ENCODE results near the gene PLEKHA7.

PLEKHA7 gene

DNA sequence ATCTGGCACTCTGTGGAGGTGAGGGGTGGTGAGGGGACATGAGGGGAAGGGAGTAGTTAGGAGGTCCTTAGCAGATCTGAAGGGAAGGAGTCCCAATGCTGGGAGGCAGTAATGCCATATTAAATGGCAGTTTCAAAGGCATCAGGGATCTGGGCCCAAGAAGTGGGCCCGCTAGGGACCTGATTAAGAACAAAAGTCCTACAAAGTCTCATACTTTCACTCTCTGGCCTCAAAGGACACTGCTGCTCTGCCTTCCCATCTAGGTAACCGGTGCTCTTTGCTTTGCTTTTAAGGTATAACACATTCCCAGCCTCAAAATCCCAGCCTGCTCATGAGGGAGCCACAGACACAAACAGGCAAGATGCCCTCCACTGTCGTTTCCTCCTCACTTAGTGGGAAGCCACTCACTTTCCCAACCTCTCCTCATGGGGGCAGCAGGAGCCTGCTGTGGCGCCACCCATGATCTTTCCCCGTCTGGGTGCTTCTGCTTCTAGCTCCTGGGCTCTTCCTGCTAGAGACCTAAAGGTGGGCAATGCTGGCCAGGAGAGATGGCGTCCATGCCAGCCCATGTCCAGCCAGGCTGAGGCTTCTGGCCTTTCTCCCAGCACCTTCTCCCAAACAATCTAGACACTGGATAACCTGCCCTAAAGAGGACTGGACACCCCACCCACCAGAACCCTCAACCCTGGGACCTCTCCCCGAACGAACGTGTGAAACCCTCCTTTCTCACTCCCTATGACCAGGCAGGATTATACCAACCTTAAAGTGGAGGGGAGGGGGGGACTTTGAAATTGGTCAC, 68.3 kb downstream of the PLEKHA7 start:
- TF ChIP-seq ZFX (IDR thresholded peaks at IDR 0.05) (no peak), CTCF (conservative IDR thresholded peaks at IDR 0.05) (peak; percentile 90)
- H3K27ac ChIP-seq = no peak overlapping the region

- TF ChIP-seq CTCF (conservative IDR thresholded peaks at IDR 0.05) = no peak
- no peak for TF ChIP-seq ZFX (IDR thresholded peaks at IDR 0.05)
Observed at GRCh38 chr11:16942911-16943310, 71.3 kb downstream of the PLEKHA7 start.

DNA sequence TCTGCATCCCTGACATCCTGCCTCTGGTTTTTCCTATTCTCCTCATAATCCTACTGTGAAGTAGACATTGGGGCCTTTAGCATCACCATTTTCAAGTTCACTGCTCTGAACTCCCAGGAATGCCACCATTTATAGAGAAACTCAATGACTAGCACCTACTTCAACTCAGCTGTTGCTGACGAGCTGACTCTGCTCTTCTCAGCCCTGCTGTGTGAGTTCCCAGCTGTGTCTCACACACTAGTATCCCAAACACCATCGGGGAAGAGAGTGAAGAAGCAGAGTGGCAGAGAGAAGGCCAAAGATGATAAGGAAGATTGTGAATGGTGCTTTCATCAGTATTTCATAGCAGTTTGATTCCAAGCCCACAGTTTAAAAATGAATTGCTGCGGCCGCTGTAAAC, 71.9 kb downstream of the PLEKHA7 start:
- no peak overlapping the region for H3K27ac ChIP-seq
- TF ChIP-seq CTCF (conservative IDR thresholded peaks at IDR 0.05) (no peak), ZFX (IDR thresholded peaks at IDR 0.05) (no peak)

More at GRCh38 chr11:16942911-16943310, 71.3 kb downstream of the PLEKHA7 start:
- no peak overlapping the region for H3K27ac ChIP-seq

- H3K27ac ChIP-seq = no peak overlapping the region
- TF ChIP-seq CTCF (conservative IDR thresholded peaks at IDR 0.05) (no peak), ZFX (IDR thresholded peaks at IDR 0.05) (no peak)
Observed at GRCh38 chr11:16941935-16942334, 72.3 kb downstream of the PLEKHA7 start.

- TF ChIP-seq ZFX (IDR thresholded peaks at IDR 0.05) = no peak
- no peak for TF ChIP-seq CTCF (conservative IDR thresholded peaks at IDR 0.05)
- no peak overlapping the region for H3K27ac ChIP-seq
Observed at GRCh38 chr11:16938061-16938460, 76.2 kb downstream of the PLEKHA7 start.

DNA sequence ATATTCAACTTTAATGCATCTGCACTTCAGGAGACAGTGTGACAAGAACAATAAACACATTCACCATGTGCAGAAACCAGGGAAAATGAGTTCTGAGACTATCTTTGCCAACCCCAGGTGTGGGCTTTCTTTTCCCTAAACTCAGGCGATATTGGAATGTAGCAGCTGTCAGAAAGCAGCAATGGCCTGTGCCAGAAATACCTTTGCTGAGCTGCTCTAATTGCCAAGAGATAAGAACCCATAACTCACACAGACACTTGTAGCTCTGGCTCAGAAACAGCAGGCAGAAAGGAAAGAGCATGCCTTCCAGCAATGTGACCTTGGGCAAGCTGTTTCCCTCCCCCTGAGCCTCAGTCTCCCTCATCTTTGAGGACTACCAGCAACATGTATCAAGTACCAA, 77.6 kb downstream of the PLEKHA7 start:
- H3K27ac ChIP-seq = no peak overlapping the region; the same call in 1 of the 2 replicates
- TF ChIP-seq CTCF (conservative IDR thresholded peaks at IDR 0.05) (no peak), ZFX (IDR thresholded peaks at IDR 0.05) (no peak)

DNA sequence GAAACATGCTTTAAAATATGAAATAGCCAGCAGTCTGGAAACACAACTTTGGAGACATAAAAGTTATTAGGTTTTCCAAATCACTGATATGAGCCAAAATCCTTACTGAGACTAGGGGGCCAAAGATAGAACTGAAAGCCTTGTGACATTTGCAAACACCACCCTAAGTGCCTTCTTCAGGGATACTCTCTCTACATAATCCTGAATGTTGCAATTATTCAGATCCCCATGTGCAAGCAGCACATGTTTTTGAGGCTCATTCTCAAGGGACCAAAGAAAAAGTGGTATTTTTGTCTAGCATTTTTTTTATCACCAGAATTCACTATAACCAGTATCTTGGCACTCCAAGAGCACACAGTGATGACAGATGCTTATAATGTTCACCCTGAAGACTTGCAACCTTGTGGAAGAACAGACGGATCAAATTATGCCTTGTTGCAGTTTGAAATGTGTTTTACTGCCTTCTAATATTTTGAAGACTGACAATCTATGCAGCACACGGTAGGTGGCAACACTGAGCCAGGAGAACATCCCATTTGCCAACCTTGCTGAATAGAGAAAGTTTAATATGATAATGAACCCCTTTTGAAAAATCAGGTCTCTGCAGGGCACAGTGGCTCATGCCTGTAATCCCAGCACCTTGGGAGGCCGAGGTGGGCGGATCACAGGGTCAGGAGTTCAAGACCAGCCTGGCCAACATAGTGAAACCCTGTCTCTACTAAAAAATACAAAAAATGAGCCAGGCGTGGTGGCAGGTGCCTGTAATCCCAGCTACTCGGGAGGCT, 78.5 kb downstream of the PLEKHA7 start:
- TF ChIP-seq CTCF (conservative IDR thresholded peaks at IDR 0.05) = peak; percentile 91
- no peak for TF ChIP-seq ZFX (IDR thresholded peaks at IDR 0.05)
- no peak overlapping the region for H3K27ac ChIP-seq
